Ramos (cell line): ENCODE measurements around the gene LYPLAL1.
"Not testable (repeated sequence)": the region's sequence is repeated elsewhere in the genome, so short reads cannot be mapped to it uniquely, and the experiment has no call there.

Experiments
- in situ Hi-C: fragments of 300-500 bp; cut with MboI; formaldehyde crosslinking; loops from one replicate; pipeline ENCODE4 v1.14.3; 2022; ENCODE audit warnings: low sequenced_read_pairs; ENCODE audit not compliant: unreplicated experiment

The LYPLAL1 gene

DNA sequence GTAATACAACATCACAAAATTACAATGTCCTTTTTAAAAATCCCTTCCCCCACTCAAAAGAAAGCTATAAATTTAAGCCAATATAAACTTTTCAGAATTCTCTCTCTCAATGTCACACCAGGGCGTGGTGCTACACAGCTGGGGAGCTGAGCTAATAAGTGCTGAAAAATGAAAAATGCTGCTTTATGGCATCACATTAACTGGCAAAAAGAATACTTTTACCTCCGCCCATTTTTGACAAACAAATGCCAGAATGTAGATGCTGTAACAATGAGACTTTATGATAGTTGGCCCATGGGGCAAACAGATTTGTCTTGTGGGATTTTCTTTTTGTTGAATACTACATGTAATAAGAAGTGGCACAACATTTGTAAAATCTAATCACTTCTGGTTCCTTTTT lies 12.7 kb upstream of the LYPLAL1 start:
- in situ Hi-C loops, result no loop called here

GRCh38 chr1:219161371-219161770 lies 12.3 kb upstream of the LYPLAL1 start:
- in situ Hi-C loops, result no loop called here

DNA sequence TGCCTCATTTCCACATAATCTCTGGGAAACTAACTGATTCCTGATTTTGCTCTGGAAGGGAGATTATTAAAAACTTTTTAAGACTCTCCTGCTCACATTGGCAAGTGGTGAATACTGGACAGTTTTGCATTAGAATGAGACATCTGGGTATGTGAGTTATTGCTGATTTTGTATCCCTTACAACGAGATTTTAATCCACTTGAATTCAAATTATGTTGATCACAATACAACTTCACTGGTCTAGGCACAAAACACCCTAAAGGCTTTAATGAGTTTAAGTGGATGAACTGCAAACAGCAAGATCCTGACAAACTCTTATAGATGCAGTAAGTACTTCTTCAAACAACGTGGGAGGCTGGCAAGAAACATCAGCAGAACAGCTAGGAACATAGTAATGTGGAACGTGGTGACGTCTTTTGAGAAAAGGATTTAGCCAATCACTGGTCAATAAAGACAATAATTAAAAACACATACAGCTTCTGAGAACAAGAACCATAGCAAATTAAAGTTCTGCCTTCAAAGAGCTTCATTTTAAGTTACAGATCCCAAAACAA lies 10.2 kb upstream of the LYPLAL1 start:
- in situ Hi-C loops, result no loop called here

DNA sequence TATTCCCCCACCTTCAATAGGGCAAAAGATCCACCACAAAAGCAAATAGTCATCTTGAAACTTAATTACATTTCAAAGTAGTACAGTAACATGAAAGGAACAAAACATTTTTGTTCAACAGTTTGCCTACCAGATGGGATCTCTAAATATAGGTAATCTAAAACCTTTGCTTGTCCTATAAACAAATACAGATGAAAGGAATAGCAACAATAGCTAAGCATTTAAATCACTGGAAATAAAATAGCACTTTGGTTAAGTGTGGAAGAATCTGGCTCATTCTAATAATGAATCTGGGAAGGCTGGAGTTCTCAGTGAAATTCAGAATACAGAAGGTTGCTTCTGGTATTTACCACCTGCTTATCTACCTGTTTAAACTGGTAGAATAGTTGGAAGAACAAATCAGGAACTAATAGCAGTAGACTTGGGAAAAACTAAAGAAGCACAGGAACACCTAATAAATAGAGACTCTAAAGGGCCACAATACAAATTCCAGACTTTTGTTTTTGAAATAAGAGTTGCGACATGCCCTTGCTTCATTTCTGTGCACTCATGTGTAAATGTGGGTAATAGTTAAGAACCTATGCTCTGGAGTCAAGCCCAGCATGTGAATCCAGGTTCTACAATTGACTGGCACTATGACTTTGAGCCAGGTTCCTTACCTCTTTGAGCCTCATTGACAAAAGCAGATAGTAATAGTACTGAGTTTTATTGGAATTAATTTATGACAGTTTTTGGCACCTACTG lies 2.3 kb upstream of the LYPLAL1 start:
- in situ Hi-C loops, result no loop called here

GRCh38 chr1:219172821-219173220 lies 857 bp upstream of the LYPLAL1 start:
- in situ Hi-C loops, result no loop called here

DNA sequence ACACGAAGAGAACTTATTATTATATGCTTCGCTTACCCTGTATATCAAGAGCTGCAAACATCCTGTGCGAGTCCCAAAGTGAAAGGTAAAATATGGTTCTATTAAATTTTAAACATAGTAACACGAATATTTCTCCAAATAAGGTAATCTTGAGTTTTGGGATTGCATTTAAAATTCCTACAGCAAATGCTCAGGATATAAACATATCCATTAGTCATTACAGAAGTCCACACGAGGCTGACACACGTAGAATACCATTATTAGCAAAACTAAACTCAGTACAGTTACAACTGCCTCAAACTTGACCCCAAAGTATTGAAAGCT lies 282 bp upstream of the LYPLAL1 start:
- in situ Hi-C loops, result no loop called here

DNA sequence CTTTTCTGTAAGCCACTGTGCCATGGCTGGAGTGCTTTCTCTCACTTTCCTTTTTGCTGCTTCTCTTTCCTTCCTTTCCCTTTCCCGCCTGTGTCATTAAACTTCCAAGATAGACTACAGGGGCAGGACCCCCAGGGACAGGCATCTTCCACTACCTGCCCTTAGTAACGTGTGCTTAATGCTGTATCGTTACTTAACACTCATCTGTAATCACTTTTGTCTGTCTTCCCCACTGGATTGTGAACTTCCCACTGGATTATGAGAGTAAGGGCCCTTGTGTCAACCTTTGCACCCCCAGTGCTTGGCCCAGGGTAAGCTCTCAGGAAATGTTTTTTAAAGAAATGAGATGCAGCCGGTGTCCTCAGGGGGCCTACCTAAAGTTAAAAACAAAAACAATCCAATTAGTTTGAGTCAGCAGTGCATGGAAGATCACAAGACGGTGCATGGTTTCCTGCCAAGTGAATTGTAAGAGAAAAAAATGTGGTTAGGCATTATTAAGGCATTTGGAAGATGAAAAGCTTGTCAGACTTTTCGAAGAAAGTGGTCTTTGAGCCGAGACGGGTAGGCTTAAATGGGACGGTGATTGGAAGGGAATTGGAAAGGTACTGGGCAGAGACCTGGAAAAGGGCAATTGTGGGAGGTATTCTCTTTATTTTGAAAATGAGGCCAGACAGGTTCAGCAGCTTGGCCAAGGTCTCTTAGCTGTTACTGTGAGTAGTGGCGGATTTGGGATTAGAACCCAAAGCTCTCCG lies 958 bp downstream of the LYPLAL1 start:
- in situ Hi-C loops, result no loop called here

DNA sequence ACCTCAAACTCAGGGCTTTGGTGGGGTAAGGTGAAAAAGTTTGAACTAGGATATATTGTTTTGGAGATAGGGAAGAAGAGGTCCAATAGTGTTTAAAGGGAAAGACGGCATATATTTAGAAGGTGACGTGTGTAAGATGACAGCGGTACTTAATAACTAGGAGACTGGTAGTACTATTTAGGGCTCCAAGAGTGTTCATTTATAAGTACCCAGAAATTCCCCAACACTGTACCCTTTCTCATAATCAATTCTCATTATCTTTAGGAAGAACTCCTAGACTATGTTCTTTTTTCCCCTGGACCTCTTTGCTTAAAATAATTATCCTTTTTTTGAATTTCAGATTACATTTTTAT lies 1.5 kb downstream of the LYPLAL1 start:
- in situ Hi-C loops, result no loop called here

DNA sequence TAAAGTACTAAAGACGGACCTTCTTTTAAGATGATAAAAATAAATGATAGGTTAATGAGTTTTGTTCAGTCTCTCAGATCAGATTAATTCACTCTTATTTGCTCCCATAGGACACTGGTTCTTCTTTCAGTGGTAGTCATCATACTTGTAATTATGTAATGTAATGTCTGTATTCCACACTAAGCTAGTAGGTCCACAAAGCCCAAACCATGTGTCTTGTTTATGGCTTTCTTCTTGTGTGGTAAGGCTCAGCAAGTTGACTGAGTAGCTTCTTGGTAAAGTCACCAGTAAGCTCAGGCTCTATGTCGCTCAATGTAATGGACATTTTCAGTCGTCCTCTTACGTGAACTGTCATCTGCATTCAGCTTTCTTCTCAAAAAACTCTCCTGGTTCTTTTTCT lies 2.5 kb downstream of the LYPLAL1 start:
- in situ Hi-C loops, result no loop called here

- in situ Hi-C loops, result no loop called here
Observed at GRCh38 chr1:219177363-219177762, 3.7 kb downstream of the LYPLAL1 start.

- in situ Hi-C loops, result no loop called here
Observed at GRCh38 chr1:219177940-219178339, 4.3 kb downstream of the LYPLAL1 start.

GRCh38 chr1:219179293-219179692 lies 5.6 kb downstream of the LYPLAL1 start:
- in situ Hi-C loops, result no loop called here

GRCh38 chr1:219184337-219184736 lies 10.7 kb downstream of the LYPLAL1 start:
- in situ Hi-C loops, result no loop called here

GRCh38 chr1:219185486-219186117 lies 11.9 kb downstream of the LYPLAL1 start:
- in situ Hi-C loops, result no loop called here

DNA sequence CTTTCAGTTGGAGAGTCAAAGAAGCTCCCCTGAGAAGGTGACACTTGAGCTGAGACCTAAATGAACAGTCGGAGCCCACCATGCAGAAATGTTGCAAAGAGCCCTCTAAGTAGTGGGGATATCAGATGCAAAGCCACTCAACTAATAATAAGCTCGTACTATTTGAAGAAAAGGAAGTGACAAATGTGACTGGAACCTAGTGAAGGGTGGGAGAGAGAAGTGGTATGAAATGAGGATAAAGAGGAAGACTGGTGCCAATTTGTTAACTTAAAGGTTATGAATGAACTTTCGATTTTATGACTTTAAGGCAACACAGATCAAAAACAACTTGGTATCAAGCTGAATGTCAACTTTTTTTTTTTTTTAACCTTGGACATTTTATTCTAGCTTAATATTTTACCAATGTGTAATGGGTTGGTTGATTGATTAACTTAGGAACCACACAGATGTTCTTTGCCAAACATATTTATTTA lies 14.7 kb downstream of the LYPLAL1 start:
- in situ Hi-C loops, result no loop called here

DNA sequence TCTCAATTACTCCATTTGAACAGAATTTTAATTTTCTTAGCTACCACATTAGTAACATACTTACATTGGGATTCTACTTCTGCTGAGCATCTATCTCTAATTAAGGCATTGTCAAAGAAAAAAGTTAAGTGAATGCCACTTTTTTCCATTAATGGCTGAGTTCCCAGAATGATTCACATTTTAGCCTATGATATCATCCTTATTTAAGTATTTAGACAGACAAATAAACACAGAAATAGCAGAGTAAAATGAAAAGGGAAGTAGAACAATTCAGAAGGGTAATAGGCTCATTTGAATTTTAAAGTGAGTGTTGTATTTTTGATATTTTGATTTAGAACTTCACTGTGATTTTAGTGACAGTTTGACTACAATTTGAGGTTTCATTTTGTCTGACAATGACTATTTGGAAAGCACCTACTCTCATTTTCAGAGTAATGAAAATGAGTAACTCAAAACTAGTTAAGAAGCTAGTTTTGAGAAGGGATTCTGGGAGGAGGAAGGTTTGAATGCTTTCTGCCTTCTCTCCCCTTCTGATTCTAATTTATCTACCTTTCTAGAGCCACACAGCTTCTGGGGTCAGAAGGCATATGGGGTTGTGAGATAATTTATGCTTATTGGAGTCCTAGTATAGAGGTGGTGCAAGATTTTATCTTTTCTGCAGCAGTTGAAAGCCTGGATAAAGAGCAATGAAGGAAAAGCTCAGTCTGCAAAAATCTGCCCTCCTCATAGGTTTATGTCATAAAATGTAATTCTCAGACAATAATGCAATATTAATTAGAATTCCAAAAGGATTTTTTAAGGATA lies 15.5 kb downstream of the LYPLAL1 start:
- in situ Hi-C loops, result no loop called here

GRCh38 chr1:219189952-219190351 lies 16.3 kb downstream of the LYPLAL1 start:
- in situ Hi-C loops, result no loop called here

- in situ Hi-C loops, result no loop called here
Observed at GRCh38 chr1:219190605-219191004, 16.9 kb downstream of the LYPLAL1 start.

DNA sequence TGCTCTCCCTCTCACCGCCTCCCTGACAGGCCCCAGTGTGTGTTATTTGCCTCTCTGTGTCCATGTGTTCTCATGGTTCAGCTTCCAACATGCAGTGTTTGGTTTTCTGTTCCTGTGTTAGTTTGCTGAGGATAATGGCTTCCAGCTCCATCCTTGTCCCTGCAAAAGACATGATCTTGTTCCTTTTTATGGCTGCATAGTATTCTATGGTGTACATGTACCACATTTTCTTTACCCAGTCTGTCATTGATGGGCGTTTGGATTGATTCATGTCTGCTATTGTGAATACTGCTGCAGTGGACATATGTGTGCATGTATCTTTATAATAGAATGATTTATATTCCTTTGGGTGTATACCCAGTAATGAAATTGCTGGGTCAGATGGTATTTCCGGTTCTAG lies 22.2 kb downstream of the LYPLAL1 start:
- in situ Hi-C loops, result not testable (repeated sequence)

GRCh38 chr1:219201656-219202055 lies 28.0 kb downstream of the LYPLAL1 start:
- in situ Hi-C loops, result no loop called here
